ENCODE measurements around the gene CNN2. TPM values are rescaled to one million over a fixed set of nuclear protein-coding genes. Genes with fewer than 3 reads are reported as not detected.

Gene CNN2
- total and polyA plus RNA-seq, 9 of the 15 experiments (the other 6 are each of a cell fraction or from before 2014, with no cell fraction given): 12.1 to 174 (median 52.7) TPM

GRCh38 chr19:1064661-1065605, 38.5 kb downstream of the CNN2 start (continued):
- TF ChIP-seq ZNF445 (CRISPR knock-in tag; IDR thresholded peaks at IDR 0.05; ENCODE audit: low read depth): no peak
- peak; percentile 86 for TF ChIP-seq MYC (IDR thresholded peaks at IDR 0.05; ENCODE audit: low read depth, low read length)
- no peak for TF ChIP-seq MYC (CRISPR knock-in tag; IDR thresholded peaks at IDR 0.05; ENCODE audit: borderline replicate concordance, low read depth)
- TF ChIP-seq PCBP1 (IDR thresholded peaks at IDR 0.05; ENCODE audit: low read depth, low read length, poor library complexity, severe bottlenecking): peak; percentile 12
- TF ChIP-seq CXXC5 (CRISPR knock-in tag; IDR thresholded peaks at IDR 0.05): peak; percentile 59
- TF ChIP-seq SAFB (IDR thresholded peaks at IDR 0.05; ENCODE audit: borderline replicate concordance, low read depth, low read length): 0 out of 2 replicates have a peak, but pooled peaks have one; percentile 41
- TF ChIP-seq ZNF263 (CRISPR knock-in tag; IDR thresholded peaks at IDR 0.05; ENCODE audit: borderline replicate concordance): peak; percentile 63; the same call in 1 of the 2 replicates
- 0 out of 2 replicates have a peak, but pooled peaks have one; percentile 40 for TF ChIP-seq ZBTB7A (IDR thresholded peaks at IDR 0.05; ENCODE audit: borderline replicate concordance, control insufficient read depth, low read depth, low read length)
- peak; percentile 94; the same call in 1 of the 2 replicates for TF ChIP-seq HDAC6 (IDR thresholded peaks at IDR 0.05; ENCODE audit: low read depth, low read length)
- TF ChIP-seq CTCFL (IDR thresholded peaks at IDR 0.05; ENCODE audit: borderline replicate concordance, insufficient read depth, low read depth, low read length, poor library complexity, severe bottlenecking): peak; percentile 26
- TF ChIP-seq, protein P1, sequence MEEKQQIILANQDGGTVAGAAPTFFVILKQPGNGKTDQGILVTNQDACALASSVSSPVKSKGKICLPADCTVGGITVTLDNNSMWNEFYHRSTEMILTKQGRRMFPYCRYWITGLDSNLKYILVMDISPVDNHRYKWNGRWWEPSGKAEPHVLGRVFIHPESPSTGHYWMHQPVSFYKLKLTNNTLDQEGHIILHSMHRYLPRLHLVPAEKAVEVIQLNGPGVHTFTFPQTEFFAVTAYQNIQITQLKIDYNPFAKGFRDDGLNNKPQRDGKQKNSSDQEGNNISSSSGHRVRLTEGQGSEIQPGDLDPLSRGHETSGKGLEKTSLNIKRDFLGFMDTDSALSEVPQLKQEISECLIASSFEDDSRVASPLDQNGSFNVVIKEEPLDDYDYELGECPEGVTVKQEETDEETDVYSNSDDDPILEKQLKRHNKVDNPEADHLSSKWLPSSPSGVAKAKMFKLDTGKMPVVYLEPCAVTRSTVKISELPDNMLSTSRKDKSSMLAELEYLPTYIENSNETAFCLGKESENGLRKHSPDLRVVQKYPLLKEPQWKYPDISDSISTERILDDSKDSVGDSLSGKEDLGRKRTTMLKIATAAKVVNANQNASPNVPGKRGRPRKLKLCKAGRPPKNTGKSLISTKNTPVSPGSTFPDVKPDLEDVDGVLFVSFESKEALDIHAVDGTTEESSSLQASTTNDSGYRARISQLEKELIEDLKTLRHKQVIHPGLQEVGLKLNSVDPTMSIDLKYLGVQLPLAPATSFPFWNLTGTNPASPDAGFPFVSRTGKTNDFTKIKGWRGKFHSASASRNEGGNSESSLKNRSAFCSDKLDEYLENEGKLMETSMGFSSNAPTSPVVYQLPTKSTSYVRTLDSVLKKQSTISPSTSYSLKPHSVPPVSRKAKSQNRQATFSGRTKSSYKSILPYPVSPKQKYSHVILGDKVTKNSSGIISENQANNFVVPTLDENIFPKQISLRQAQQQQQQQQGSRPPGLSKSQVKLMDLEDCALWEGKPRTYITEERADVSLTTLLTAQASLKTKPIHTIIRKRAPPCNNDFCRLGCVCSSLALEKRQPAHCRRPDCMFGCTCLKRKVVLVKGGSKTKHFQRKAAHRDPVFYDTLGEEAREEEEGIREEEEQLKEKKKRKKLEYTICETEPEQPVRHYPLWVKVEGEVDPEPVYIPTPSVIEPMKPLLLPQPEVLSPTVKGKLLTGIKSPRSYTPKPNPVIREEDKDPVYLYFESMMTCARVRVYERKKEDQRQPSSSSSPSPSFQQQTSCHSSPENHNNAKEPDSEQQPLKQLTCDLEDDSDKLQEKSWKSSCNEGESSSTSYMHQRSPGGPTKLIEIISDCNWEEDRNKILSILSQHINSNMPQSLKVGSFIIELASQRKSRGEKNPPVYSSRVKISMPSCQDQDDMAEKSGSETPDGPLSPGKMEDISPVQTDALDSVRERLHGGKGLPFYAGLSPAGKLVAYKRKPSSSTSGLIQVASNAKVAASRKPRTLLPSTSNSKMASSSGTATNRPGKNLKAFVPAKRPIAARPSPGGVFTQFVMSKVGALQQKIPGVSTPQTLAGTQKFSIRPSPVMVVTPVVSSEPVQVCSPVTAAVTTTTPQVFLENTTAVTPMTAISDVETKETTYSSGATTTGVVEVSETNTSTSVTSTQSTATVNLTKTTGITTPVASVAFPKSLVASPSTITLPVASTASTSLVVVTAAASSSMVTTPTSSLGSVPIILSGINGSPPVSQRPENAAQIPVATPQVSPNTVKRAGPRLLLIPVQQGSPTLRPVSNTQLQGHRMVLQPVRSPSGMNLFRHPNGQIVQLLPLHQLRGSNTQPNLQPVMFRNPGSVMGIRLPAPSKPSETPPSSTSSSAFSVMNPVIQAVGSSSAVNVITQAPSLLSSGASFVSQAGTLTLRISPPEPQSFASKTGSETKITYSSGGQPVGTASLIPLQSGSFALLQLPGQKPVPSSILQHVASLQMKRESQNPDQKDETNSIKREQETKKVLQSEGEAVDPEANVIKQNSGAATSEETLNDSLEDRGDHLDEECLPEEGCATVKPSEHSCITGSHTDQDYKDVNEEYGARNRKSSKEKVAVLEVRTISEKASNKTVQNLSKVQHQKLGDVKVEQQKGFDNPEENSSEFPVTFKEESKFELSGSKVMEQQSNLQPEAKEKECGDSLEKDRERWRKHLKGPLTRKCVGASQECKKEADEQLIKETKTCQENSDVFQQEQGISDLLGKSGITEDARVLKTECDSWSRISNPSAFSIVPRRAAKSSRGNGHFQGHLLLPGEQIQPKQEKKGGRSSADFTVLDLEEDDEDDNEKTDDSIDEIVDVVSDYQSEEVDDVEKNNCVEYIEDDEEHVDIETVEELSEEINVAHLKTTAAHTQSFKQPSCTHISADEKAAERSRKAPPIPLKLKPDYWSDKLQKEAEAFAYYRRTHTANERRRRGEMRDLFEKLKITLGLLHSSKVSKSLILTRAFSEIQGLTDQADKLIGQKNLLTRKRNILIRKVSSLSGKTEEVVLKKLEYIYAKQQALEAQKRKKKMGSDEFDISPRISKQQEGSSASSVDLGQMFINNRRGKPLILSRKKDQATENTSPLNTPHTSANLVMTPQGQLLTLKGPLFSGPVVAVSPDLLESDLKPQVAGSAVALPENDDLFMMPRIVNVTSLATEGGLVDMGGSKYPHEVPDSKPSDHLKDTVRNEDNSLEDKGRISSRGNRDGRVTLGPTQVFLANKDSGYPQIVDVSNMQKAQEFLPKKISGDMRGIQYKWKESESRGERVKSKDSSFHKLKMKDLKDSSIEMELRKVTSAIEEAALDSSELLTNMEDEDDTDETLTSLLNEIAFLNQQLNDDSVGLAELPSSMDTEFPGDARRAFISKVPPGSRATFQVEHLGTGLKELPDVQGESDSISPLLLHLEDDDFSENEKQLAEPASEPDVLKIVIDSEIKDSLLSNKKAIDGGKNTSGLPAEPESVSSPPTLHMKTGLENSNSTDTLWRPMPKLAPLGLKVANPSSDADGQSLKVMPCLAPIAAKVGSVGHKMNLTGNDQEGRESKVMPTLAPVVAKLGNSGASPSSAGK (IDR thresholded peaks at IDR 0.05): peak; percentile 78
